BJ (cell line): ENCODE data around the gene ANK2. TPM values are rescaled to one million over a fixed set of nuclear protein-coding genes. Genes with fewer than 3 reads are reported as not detected.

Source experiments
- CTCF ChIA-PET: fragments of 350-600 bp; formaldehyde crosslinking; extraction: SDS; loops from one replicate; lab custom pipeline; 2021; ENCODE audit warnings: antibody characterized with exemption, inconsistent platforms; lab: Yijun Ruan, JAX
- POLR2A ChIA-PET: fragments of 300-600 bp; sonication (Branson Sonifier 250); formaldehyde crosslinking; extraction: SDS; loops from one replicate; lab custom pipeline; 2021; ENCODE audit warnings: antibody characterized with exemption; lab: Charles Lee
- DNase-seq: peaks from one replicate; pipeline ENCODE4 v3.0.0-alpha.2; 2011; ENCODE audit warnings: low read depth
- H3K27me3 ChIP-seq: 2 replicates; pipeline ENCODE4 v1.6.0; 2011; ENCODE audit warnings: low read length; ENCODE audit not compliant: control insufficient read depth, insufficient read depth
- H3K36me3 ChIP-seq: 2 replicates; pipeline ENCODE4 v1.5.1; 2011; ENCODE audit warnings: low read length; ENCODE audit not compliant: control insufficient read depth, insufficient read depth
- H3K4me3 ChIP-seq: 2 replicates; pipeline ENCODE4 v1.5.1; 2011; ENCODE audit warnings: low read depth, mild to moderate bottlenecking, control low read depth, low read length
- polyA plus RNA-seq: library from polyadenylated mRNA; depleted of rRNA; stranded (reverse); fragments of >200 nt; gene quantifications from 2 replicates; pipeline ENCODE4 v1.2.3, GENCODE V29; 2011
- TF ChIP-seq, protein P1 (sequence below): IDR thresholded peaks from 2 replicates; pipeline ENCODE4 v1.5.1; 2011; ENCODE audit warnings: low read depth, mild to moderate bottlenecking, control low read depth, inconsistent platforms, low read length, moderate library complexity; ENCODE audit not compliant: insufficient read depth

ANK2 gene
- polyA plus RNA-seq, 1 experiment = 2.3 TPM

DNA sequence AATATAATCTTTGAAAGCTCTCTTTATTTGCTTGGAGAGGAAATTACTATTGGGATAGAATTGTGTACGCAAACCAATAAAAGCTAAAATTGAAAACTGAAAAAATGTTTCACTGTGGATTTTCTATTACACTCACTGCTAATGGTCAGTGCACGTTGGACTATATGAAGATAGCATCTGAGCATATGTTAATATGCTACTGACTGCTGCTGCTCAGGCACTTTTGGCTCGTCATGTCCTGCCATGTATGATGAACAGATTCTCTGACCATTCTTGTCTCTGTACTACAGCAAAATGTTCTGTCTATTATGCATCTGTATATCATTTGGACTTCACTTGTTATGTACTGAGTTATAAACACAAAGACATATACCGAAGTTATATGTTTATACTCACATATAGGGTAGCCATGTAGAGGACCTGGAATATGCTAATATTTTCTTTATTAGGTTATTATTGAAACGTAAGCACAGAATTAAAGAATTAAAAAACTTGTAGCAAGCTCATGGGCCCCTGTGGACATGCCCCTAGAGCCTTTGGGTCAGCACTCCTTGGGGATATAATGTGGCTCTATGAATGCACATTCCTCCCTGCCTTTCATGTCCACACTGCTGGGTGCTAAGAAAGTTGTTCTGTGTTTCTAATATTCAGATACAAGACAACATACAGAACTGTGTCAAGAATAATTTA, 120.8 kb downstream of the ANK2 start:
- no peak for DNase-seq
- H3K27me3 ChIP-seq = no peaks in the 10 kb centered on the region
- CTCF ChIA-PET = interaction anchor here (0.6 kb wide), 1 partner anchor 15 kb away, joined by 3 read pairs; no protein-coding TSS in a partner anchor
- no peaks in the 10 kb centered on the region for H3K36me3 ChIP-seq
- H3K4me3 ChIP-seq = no peak overlapping the region
- POLR2A ChIA-PET = no interaction called here
- TF ChIP-seq, protein P1, sequence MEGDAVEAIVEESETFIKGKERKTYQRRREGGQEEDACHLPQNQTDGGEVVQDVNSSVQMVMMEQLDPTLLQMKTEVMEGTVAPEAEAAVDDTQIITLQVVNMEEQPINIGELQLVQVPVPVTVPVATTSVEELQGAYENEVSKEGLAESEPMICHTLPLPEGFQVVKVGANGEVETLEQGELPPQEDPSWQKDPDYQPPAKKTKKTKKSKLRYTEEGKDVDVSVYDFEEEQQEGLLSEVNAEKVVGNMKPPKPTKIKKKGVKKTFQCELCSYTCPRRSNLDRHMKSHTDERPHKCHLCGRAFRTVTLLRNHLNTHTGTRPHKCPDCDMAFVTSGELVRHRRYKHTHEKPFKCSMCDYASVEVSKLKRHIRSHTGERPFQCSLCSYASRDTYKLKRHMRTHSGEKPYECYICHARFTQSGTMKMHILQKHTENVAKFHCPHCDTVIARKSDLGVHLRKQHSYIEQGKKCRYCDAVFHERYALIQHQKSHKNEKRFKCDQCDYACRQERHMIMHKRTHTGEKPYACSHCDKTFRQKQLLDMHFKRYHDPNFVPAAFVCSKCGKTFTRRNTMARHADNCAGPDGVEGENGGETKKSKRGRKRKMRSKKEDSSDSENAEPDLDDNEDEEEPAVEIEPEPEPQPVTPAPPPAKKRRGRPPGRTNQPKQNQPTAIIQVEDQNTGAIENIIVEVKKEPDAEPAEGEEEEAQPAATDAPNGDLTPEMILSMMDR = no peak

DNA sequence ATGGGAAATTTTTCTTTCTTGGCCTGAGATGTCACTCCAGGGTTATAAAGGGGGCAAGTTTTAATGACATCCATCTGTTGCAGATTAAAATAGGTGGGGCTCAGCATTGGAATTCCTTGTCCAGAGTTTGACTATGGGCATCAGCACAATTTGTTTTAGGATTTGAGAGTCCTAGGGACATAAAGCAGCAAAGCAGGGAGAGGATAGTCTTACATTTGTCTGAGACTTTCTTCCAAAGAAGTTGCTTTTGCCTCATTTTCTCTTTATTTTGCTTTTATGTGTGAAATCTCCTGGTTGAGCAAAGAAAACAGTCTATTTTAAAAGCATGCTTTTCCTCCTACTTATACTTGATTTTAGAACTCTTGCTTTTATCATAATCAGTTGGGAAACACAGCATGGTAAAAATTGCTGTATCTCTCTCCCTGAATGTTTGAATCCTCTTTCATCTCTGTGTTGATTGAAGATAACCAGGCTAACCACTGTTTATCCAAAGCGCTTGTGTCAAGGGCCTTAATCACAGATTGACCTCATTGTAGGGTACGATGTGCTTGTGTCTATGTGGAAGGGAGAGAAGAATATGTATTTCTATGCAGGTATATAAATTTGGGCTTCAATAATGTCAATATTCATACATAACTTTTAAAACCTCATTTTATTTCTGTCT, 121.5 kb downstream of the ANK2 start:
- no peak for DNase-seq
- Histone ChIP-seq H3K27me3 (no peaks in the 10 kb centered on the region), H3K36me3 (no peaks in the 10 kb centered on the region), H3K4me3 (no peak overlapping the region)
- CTCF ChIA-PET = no interaction called here
- POLR2A ChIA-PET = no interaction called here
- TF ChIP-seq, protein P1 = no peak

DNA sequence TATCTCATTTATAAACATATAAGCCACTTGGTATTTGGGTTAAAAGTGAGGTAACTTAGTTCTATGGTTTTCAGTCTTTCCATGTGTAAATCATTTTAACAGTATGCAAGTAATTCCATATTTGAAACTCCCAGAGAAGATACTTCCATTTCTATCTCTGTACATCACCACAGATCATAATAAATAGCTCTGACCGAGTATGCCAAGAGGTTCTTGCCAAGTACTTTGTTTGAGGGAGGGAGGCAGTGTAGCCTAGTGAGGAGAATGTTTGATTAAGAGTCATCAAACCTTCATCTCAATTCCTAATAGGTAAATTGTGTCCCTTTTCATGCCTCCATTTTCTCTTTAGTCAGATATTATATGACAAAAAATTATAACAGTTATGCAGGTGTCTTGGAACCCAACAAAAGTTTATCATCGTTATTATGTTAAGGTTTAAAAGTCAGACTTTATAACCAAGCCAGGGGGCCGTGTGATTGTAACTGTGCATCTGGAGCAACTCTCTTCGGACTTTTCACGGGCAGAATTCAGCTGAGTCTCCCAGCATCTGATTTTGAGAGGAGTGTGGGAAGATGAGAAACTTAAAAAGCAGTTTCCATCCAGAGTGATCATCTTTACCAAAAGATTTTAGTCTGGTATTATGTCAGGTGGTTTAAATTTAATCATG, 123.8 kb downstream of the ANK2 start:
- no peaks in the 10 kb centered on the region for H3K36me3 ChIP-seq
- ChIA-PET CTCF (interaction anchor here (0.7 kb wide), 1 partner anchor 21 kb away, joined by 3 read pairs; no protein-coding TSS in a partner anchor), POLR2A (no interaction called here)
- no peaks in the 10 kb centered on the region for H3K27me3 ChIP-seq
- H3K4me3 ChIP-seq = no peak overlapping the region
- no peak for DNase-seq
- TF ChIP-seq, protein P1 = no peak

DNA sequence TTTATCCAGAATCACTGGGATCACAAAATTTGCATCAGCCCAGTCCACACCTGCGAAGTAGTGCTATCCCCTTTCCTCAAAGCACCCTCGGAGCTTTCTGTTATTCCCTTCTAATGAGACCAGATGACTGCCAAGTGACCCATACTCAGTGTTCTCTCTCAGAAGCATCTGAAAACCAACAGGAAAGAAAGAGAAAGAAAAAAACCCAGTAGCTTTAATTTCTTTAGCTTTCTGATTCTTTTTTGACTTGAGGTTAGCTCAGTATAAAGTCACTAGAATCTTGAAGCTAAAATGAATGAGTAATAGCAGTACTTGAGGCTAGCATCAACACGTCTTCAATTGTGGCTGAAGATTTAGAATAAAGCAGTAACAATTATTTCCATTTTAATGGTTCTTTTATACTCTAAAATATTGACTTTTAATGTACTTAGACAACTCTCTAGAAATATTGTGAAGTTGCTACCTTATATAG, 124.4 kb downstream of the ANK2 start:
- no peak overlapping the region for H3K4me3 ChIP-seq
- no peaks in the 10 kb centered on the region for H3K36me3 ChIP-seq
- CTCF ChIA-PET = interaction anchor here (0.7 to 1.0 kb wide), 2 partner anchors 22 to 27 kb away, joined by 3 read pairs; no protein-coding TSS in a partner anchor
- POLR2A ChIA-PET = no interaction called here
- H3K27me3 ChIP-seq = no peaks in the 10 kb centered on the region
- TF ChIP-seq, protein P1 = no peak
- no peak for DNase-seq

DNA sequence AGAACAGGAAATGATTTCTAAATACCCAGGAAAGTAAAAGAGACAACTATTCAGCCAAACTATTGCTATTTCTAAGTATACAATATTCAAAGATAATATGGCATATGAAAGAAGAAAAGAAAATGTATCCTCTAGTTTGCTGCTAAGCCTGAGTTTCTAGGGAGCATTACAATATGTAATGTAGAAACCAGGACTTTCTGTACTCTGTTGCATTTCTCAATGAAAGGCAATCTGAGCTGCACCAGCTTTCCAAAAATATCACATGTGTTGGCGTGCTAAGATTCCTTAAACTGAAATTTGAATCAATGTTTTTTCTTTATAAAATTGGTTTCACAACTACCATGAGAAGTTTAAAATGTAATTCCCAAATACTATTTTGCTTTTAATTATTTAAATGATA, 129.6 kb downstream of the ANK2 start:
- TF ChIP-seq, protein P1 = no peak
- POLR2A ChIA-PET = no interaction called here
- Histone ChIP-seq H3K4me3 (no peak overlapping the region), H3K27me3 (no peaks in the 10 kb centered on the region), H3K36me3 (no peaks in the 10 kb centered on the region)
- CTCF ChIA-PET = no interaction called here
- no peak for DNase-seq
